Tibial artery (tissue), 4 donors: ENCODE data around the gene GRAP2.

Source experiments
- DNase-seq, 2 donors: peaks; one replicate each; pipeline ENCODE4 v3.0.0-alpha.2; 2019
- H3K27ac ChIP-seq, 2 donors: fragments of 200-600 bp; sonication (generic) in 1 of 2; 1 replicate in 1 of 2; 2 replicates in 1 of 2; pipeline ENCODE4 v1.5.1; 2018 to 2019; ENCODE audit warnings: mild to moderate bottlenecking in 1 of 2
- H3K27me3 ChIP-seq, 2 donors: fragments of 200-600 bp; sonication (generic) in 1 of 2; one replicate each; pipeline versions ENCODE4 v1.5.1 to v1.6.0; 2016 to 2019
- H3K36me3 ChIP-seq, 3 donors: fragments of 200-600 bp; sonication (generic) in 2 of 3; one replicate each; pipeline ENCODE4 v1.5.1; 2016 to 2019; ENCODE audit warnings: mild to moderate bottlenecking in 2 of 3
- H3K4me1 ChIP-seq, 4 donors: fragments of 200-600 bp; sonication (generic) in 2 of 4; 1 replicate in 3 of 4; 2 replicates in 1 of 4; pipeline ENCODE4 v1.5.1; 2016 to 2019
- H3K4me3 ChIP-seq, 2 donors: fragments of 200-600 bp; sonication (generic) in 1 of 2; 1 replicate in 1 of 2; 2 replicates in 1 of 2; pipeline ENCODE4 v1.5.1; 2018 to 2019; ENCODE audit warnings: mild to moderate bottlenecking in 2 of 2
- H3K9me3 ChIP-seq, 3 donors: fragments of 200-600 bp; sonication (generic) in 1 of 3; one replicate each; pipeline ENCODE4 v1.5.1; 2016 to 2019
- CTCF ChIP-seq, 2 experiments: fragments of 200-600 bp in 1 of 2; fragments of 450-650 bp in 1 of 2; IDR thresholded peaks; one replicate each; pipeline ENCODE4 v1.5.1; 2017 to 2019; ENCODE audit warnings: antibody characterized with exemption in 2 of 2, mild to moderate bottlenecking in 1 of 2, moderate library complexity in 1 of 2
- intact Hi-C: fragments of 100-400 bp; cut with DNase I; formaldehyde crosslinking; loops from one replicate; pipeline ENCODE4 v1.15.0; 2023; ENCODE audit warnings: low total_unique reads

Gene GRAP2

GRCh38 chr22:40021401-40022000 lies 120.6 kb downstream of the GRAP2 start:
- intact Hi-C loops = no loop called here
- TF ChIP-seq CTCF (IDR thresholded peaks at IDR 0.05) = no peak
- no peak overlapping the region for H3K27ac ChIP-seq

GRCh38 chr22:40022536-40023240 lies 121.8 kb downstream of the GRAP2 start:
- H3K4me1 ChIP-seq = peaks cover 0 to 21% (median 0%) of the 10 kb centered on the region in 4 donors
- no peak for TF ChIP-seq CTCF (IDR thresholded peaks at IDR 0.05)
- no peak overlapping the region for H3K27ac ChIP-seq
- no peak for DNase-seq
- intact Hi-C loops = no loop called here
- no peak overlapping the region for H3K4me3 ChIP-seq
- no peaks in the 10 kb centered on the region for H3K9me3 ChIP-seq
- H3K27me3 ChIP-seq = peaks cover 0 to 53% of the 10 kb centered on the region in 2 donors
- no peaks in the 10 kb centered on the region for H3K36me3 ChIP-seq

More at GRCh38 chr22:40021401-40022000, 120.6 kb downstream of the GRAP2 start:
- peaks cover 0 to 63% of the 10 kb centered on the region in 2 donors for H3K27me3 ChIP-seq
- no peaks in the 10 kb centered on the region for H3K9me3 ChIP-seq
- peaks cover 0 to 21% (median 0%) of the 10 kb centered on the region in 4 donors for H3K4me1 ChIP-seq
- no peaks in the 10 kb centered on the region for H3K36me3 ChIP-seq
- H3K4me3 ChIP-seq = no peak overlapping the region
- DNase-seq = no peak
